ENCODE data around the gene DCAF15. TPM values are rescaled to one million over a fixed set of nuclear protein-coding genes. Genes with fewer than 3 reads are reported as not detected.
A peak's percentile ranks its signal among the peaks of the same experiment; 100 is the strongest.

Gene DCAF15
- total and polyA plus RNA-seq, 2 experiments from 2014 or later: 39.5 to 81.3 TPM

- Histone ChIP-seq H3K79me2 (replicated peaks; ENCODE audit: insufficient read depth) (no peaks in the 10 kb centered on the region), H3F3A (replicated peaks; ENCODE audit: low read depth) (0 out of 2 replicates have a peak, but pooled peaks cover 6% of the 10 kb centered on the region), H3K4me3 (peak overlapping the region; percentile 82), H2AFZ (peak overlapping the region; percentile 80; the same call in 1 of the 2 replicates), H3K36me3 (ENCODE audit: insufficient read depth) (no peaks in the 10 kb centered on the region), H3K27me3 (ENCODE audit: insufficient read depth) (peaks cover 11% of the 10 kb centered on the region), H4K20me1 (replicated peaks; ENCODE audit: insufficient read depth) (no peaks in the 10 kb centered on the region), H3K4me2 (peak overlapping the region; percentile 96), H3K4me1 (ENCODE audit: insufficient read depth) (no peaks in the 10 kb centered on the region; the same call in 1 of the 2 replicates), H3K9me2 (ENCODE audit: insufficient read depth) (no peaks in the 10 kb centered on the region), H3K27ac (ENCODE audit: low read depth) (no peak overlapping the region)
- ATAC-seq (peak; percentile 46), DNase-seq (ENCODE audit: low spot score) (peak; percentile 82)
- Mint-ChIP-seq H3K36me3 (ENCODE audit: low read depth) (peaks cover 31% of the 10 kb centered on the region), H3K27me3 (ENCODE audit: insufficient read depth, low read depth, poor library complexity) (peaks cover 26% of the 10 kb centered on the region), H3K9me3 (no peaks in the 10 kb centered on the region), H3K4me3 (peak overlapping the region; percentile 63; the same call in 2 of the 3 replicates), H3K27ac (no peak overlapping the region), H3K4me1 (peaks cover 5% of the 10 kb centered on the region)
- TF ChIP-seq JUNB (IDR thresholded peaks at IDR 0.05; ENCODE audit: unreplicated experiment) (no peak), CREB1 (CRISPR knock-in tag; IDR thresholded peaks at IDR 0.05; ENCODE audit: low read depth) (0 out of 2 replicates have a peak, but pooled peaks have one; percentile 22), ETS1 (IDR thresholded peaks at IDR 0.05) (no peak), POLR2AphosphoS5 (IDR thresholded peaks at IDR 0.05; ENCODE audit: low read depth) (peak; percentile 67; the same call in 1 of the 2 replicates)
Observed at GRCh38 chr19:13963603-13964105, 11.3 kb downstream of the DCAF15 start.

- Histone ChIP-seq H3K4me1 (ENCODE audit: insufficient read depth) (no peaks in the 10 kb centered on the region; the same call in 1 of the 2 replicates), H3K9me2 (ENCODE audit: insufficient read depth) (no peaks in the 10 kb centered on the region), H3F3A (replicated peaks; ENCODE audit: low read depth) (0 out of 2 replicates have a peak, but pooled peaks cover 6% of the 10 kb centered on the region), H2AFZ (no peak overlapping the region), H3K4me3 (no peak overlapping the region), H3K36me3 (ENCODE audit: insufficient read depth) (no peaks in the 10 kb centered on the region), H3K4me2 (no peak overlapping the region), H3K79me2 (replicated peaks; ENCODE audit: insufficient read depth) (no peaks in the 10 kb centered on the region), H3K27ac (ENCODE audit: low read depth) (no peak overlapping the region), H3K27me3 (ENCODE audit: insufficient read depth) (peaks cover 11% of the 10 kb centered on the region), H4K20me1 (replicated peaks; ENCODE audit: insufficient read depth) (no peaks in the 10 kb centered on the region)
- Mint-ChIP-seq H3K4me3 (no peak overlapping the region), H3K36me3 (ENCODE audit: low read depth) (peaks cover 33% of the 10 kb centered on the region), H3K27me3 (ENCODE audit: insufficient read depth, low read depth, poor library complexity) (peaks cover 26% of the 10 kb centered on the region), H3K9me3 (no peaks in the 10 kb centered on the region), H3K4me1 (peaks cover 5% of the 10 kb centered on the region), H3K27ac (no peak overlapping the region)
- ATAC-seq: no peak
- DNase-seq (ENCODE audit: low spot score): no peak
- no peak for TF ChIP-seq STAT1 (IDR thresholded peaks at IDR 0.05; ENCODE audit: unreplicated experiment)
- no peak for TF ChIP-seq ZNF331 (CRISPR knock-in tag; IDR thresholded peaks at IDR 0.05; ENCODE audit: low read depth)
- TF ChIP-seq ZNF114 (CRISPR knock-in tag; IDR thresholded peaks at IDR 0.05): no peak
- no peak for TF ChIP-seq ETS1 (IDR thresholded peaks at IDR 0.05)
- no peak for TF ChIP-seq CTCF (conservative IDR thresholded peaks at IDR 0.05; ENCODE audit: low read depth in 2 of 2)
- no peak for TF ChIP-seq ZNF462 (CRISPR knock-in tag; IDR thresholded peaks at IDR 0.05)
- TF ChIP-seq EZH2 (IDR thresholded peaks at IDR 0.05; ENCODE audit: low read depth, unreplicated experiment): no peak
- TF ChIP-seq JUNB (IDR thresholded peaks at IDR 0.05; ENCODE audit: unreplicated experiment): no peak
- no peak for TF ChIP-seq CREB1 (CRISPR knock-in tag; IDR thresholded peaks at IDR 0.05; ENCODE audit: low read depth)
- no peak for TF ChIP-seq POLR2AphosphoS5 (IDR thresholded peaks at IDR 0.05; ENCODE audit: low read depth)
- no peak for TF ChIP-seq EZH2phosphoT487 (IDR thresholded peaks at IDR 0.05; ENCODE audit: unreplicated experiment)
Observed at GRCh38 chr19:13964776-13965175, 12.5 kb downstream of the DCAF15 start.

All from GM23338 (cell line).